ENCODE measurements around the gene PAM. TPM values are rescaled to one million over a fixed set of nuclear protein-coding genes. Genes with fewer than 3 reads are reported as not detected.

Gene PAM
- polyA plus RNA-seq, 1 donor (not counting 4 experiments of a cell fraction or from before 2014, with no cell fraction given), result 149 TPM

DNA sequence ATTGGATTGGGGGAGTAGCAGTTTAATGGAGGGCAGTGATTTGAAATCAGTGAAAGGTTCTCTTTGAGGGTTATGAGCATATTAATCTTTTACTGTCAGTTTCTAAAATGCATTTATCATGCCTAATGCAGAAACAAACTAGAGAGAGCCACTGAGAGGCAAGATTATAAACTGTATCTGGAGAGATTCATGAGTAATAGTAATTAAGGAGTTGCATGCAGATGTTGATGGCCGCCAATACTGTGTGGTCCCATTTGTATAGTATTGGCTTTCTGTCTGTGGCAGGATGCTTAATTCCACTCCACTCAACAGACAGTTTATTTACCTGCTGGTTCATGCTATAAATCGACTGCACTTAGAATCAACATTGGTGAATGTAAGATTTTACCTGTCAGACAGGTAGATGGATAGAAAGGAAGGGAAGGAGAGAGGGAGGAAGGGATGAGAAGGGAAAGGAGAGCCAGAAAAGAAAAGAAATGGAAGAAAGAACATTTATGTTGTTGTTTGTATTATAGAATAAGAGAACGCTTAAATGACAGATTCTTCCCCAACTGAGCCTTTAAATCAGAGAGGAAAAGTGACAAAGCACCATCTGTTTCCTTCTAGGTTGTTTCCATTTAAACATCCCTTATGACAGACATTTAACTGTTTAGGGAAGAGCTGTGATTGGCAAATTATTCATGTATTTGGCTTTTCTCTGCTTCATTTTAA lies 146.5 kb downstream of the PAM start:
- Histone ChIP-seq H3K27ac (ENCODE audit: control insufficient read depth, insufficient read depth, low read length) (no peak overlapping the region), H3K79me2 (ENCODE audit: control insufficient read depth, insufficient read depth, low read length) (peaks cover under 1% of the 10 kb centered on the region), H3K4me3 (ENCODE audit: control insufficient read depth in 2 of 3, extremely low read depth in 1 of 3, insufficient read depth in 2 of 3, low read depth in 1 of 3, low read length in 3 of 3) (no peak overlapping the region), H3K4me2 (ENCODE audit: control insufficient read depth, extremely low read depth, insufficient read depth, low read depth, low read length) (no peak overlapping the region), H3K36me3 (ENCODE audit: control insufficient read depth in 2 of 2, extremely low read depth in 1 of 2, insufficient read depth in 2 of 2, low read length in 2 of 2) (peaks cover 0 to 1% of the 10 kb centered on the region in 2 experiments), H2AFZ (ENCODE audit: control insufficient read depth, low read length) (no peak overlapping the region), H3K4me1 (ENCODE audit: control insufficient read depth, extremely low read depth, insufficient read depth, low read length) (no peaks in the 10 kb centered on the region), H3K9me3 (ENCODE audit: control insufficient read depth, low read depth, low read length) (no peaks in the 10 kb centered on the region), H3K27me3 (ENCODE audit: control insufficient read depth, extremely low read depth, insufficient read depth, low read length) (no peaks in the 10 kb centered on the region), H3K9me1 (ENCODE audit: control insufficient read depth, extremely low read depth, insufficient read depth, low read length) (no peaks in the 10 kb centered on the region), H3K9ac (ENCODE audit: control insufficient read depth, extremely low read depth, insufficient read depth, low read length) (no peak overlapping the region), H4K20me1 (ENCODE audit: control insufficient read depth, extremely low read depth, insufficient read depth, low read length) (no peaks in the 10 kb centered on the region)
- DNase-seq (ENCODE audit: low read depth, low spot score) (no peak), FAIRE-seq (no peak)
- dilution Hi-C loops (cut with MboI; ENCODE audit: extremely low pct_ligation_motif_present, low sequenced_read_pairs), result no loop called here
- TF ChIP-seq, protein P1, sequence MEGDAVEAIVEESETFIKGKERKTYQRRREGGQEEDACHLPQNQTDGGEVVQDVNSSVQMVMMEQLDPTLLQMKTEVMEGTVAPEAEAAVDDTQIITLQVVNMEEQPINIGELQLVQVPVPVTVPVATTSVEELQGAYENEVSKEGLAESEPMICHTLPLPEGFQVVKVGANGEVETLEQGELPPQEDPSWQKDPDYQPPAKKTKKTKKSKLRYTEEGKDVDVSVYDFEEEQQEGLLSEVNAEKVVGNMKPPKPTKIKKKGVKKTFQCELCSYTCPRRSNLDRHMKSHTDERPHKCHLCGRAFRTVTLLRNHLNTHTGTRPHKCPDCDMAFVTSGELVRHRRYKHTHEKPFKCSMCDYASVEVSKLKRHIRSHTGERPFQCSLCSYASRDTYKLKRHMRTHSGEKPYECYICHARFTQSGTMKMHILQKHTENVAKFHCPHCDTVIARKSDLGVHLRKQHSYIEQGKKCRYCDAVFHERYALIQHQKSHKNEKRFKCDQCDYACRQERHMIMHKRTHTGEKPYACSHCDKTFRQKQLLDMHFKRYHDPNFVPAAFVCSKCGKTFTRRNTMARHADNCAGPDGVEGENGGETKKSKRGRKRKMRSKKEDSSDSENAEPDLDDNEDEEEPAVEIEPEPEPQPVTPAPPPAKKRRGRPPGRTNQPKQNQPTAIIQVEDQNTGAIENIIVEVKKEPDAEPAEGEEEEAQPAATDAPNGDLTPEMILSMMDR (optimal IDR thresholded peaks at IDR 0.05 in 1 of 3, IDR thresholded peaks at IDR 0.05 in 1 of 3, conservative IDR thresholded peaks at IDR 0.05 in 1 of 3; ENCODE audit: extremely low read depth in 1 of 3, insufficient read depth in 2 of 3, low read length in 3 of 3), result no peak
- no peak for TF ChIP-seq EZH2 (IDR thresholded peaks at IDR 0.05; ENCODE audit: low read length)

DNA sequence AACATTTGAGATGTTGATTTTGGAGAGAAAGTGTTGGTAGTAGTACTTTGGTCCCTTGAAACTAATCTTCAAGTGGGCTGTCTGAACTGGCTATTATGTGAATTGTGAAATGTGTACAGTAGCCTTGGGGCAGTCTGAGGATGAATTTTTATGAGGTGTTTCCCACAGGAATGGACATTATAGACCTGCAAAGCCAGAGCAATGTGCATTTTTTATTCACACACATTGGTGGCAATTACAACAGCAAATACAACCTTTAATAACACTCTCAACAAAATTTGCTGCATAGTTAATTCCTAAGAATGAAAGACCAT lies 147.0 kb downstream of the PAM start:
- H4K20me1 ChIP-seq (ENCODE audit: control insufficient read depth, extremely low read depth, insufficient read depth, low read length), result no peaks in the 10 kb centered on the region
- dilution Hi-C loops (cut with MboI; ENCODE audit: extremely low pct_ligation_motif_present, low sequenced_read_pairs), result no loop called here
- H3K36me3 ChIP-seq (ENCODE audit: control insufficient read depth in 2 of 2, extremely low read depth in 1 of 2, insufficient read depth in 2 of 2, low read length in 2 of 2), result peaks cover 0 to 1% of the 10 kb centered on the region in 2 experiments
- H3K4me3 ChIP-seq (ENCODE audit: control insufficient read depth in 2 of 3, extremely low read depth in 1 of 3, insufficient read depth in 2 of 3, low read depth in 1 of 3, low read length in 3 of 3), result no peak overlapping the region
- no peaks in the 10 kb centered on the region for H3K9me1 ChIP-seq (ENCODE audit: control insufficient read depth, extremely low read depth, insufficient read depth, low read length)
- no peaks in the 10 kb centered on the region for H3K9me3 ChIP-seq (ENCODE audit: control insufficient read depth, low read depth, low read length)
- peaks cover 1% of the 10 kb centered on the region for H3K79me2 ChIP-seq (ENCODE audit: control insufficient read depth, insufficient read depth, low read length)
- H2AFZ ChIP-seq (ENCODE audit: control insufficient read depth, low read length), result no peak overlapping the region
- H3K27me3 ChIP-seq (ENCODE audit: control insufficient read depth, extremely low read depth, insufficient read depth, low read length), result no peaks in the 10 kb centered on the region
- H3K4me2 ChIP-seq (ENCODE audit: control insufficient read depth, extremely low read depth, insufficient read depth, low read depth, low read length), result no peak overlapping the region
- no peak for TF ChIP-seq EZH2 (IDR thresholded peaks at IDR 0.05; ENCODE audit: low read length)
- TF ChIP-seq, protein P1 (optimal IDR thresholded peaks at IDR 0.05 in 1 of 3, IDR thresholded peaks at IDR 0.05 in 1 of 3, conservative IDR thresholded peaks at IDR 0.05 in 1 of 3; ENCODE audit: extremely low read depth in 1 of 3, insufficient read depth in 2 of 3, low read length in 3 of 3), result no peak
- no peaks in the 10 kb centered on the region for H3K4me1 ChIP-seq (ENCODE audit: control insufficient read depth, extremely low read depth, insufficient read depth, low read length)
- H3K9ac ChIP-seq (ENCODE audit: control insufficient read depth, extremely low read depth, insufficient read depth, low read length), result no peak overlapping the region
- peak; percentile 53 for FAIRE-seq
- no peak for DNase-seq (ENCODE audit: low read depth, low spot score)
- no peak overlapping the region for H3K27ac ChIP-seq (ENCODE audit: control insufficient read depth, insufficient read depth, low read length)
